Activated naive CD8-positive, alpha-beta T cell treated with anti-CD3 and anti-CD28 coated beads, Interleukin-2, amount 50 U/mL, for 16 hours (primary cell): ENCODE data around the gene NUP107.

Source experiments
- DNase-seq: peaks from one replicate; pipeline ENCODE4 v3.0.0-alpha.2; 2020; ENCODE audit warnings: low read depth, low spot score

Gene NUP107

DNA sequence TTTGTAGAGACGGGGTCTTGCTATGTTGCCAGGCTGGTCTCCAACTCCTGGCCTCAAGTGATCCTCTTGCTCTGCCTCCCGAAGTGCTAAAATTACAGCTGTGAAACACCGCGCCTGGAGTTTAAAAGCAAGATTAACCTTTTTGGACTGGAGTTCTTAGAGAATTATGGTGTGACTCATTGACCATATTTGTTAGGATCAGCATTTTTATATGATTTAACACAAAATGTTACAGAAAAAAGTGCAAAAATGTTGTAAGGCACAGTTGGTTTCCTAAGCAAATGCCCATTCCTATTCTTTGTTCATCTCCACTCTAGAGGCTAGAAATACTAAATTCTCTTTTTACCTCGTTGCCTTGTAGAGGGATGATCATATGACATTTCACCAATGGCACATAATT is 86.8 kb downstream of the NUP107 start:
- DNase-seq: no peak

DNA sequence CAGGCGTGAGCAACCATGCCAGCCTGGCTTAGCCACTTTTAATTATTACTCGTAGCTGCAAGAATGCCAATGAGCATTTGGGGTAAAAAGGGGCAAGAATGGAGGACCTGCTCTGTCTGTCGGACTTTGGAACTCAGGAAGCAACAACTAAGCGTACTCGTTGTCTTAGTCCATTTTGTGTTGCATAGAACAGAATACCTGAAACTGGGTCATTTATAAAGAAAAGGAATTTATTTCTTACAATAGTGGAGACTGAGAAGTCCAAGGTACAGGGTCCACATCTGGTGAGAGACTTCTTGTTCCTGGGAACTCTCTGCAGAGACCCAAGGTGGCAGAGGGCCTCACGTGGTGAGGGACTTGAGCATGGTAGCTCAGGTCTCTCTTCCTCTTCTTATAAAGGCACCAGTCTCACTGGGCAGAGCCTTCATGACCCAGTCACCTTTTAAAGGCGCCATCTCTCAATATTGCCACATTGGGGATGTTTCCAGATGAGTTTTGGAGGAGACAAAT is 88.4 kb downstream of the NUP107 start:
- DNase-seq: no peak

DNA sequence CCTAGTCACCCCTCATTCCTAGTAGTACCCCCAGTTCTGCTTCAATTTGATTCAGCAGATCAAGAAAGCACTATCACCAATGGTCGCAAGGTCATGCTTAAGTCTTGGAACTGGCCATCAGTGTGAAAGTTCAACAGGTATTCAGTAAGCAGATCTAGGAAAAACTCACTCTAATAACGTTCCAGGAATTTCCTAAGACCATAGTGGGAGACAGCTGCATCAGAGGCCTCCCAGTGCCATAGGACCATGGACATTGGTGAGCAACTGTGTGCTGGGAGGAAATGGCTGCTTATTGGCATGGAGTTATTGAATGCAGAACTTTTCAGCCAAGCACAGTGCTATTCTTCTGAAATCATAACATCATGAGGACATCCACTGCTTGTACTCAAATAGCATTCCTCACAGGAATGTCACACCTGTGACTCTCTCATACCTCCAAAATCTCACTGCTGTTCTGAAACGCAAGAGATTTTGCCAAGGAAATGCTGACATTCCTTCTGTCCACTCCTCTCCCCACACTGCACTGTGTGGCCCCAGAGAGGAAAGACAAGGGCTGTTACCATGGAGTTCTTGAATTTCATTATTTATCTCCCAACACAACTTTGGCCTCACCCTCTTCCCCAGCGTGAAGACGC is 90.3 kb downstream of the NUP107 start:
- DNase-seq: no peak

DNA sequence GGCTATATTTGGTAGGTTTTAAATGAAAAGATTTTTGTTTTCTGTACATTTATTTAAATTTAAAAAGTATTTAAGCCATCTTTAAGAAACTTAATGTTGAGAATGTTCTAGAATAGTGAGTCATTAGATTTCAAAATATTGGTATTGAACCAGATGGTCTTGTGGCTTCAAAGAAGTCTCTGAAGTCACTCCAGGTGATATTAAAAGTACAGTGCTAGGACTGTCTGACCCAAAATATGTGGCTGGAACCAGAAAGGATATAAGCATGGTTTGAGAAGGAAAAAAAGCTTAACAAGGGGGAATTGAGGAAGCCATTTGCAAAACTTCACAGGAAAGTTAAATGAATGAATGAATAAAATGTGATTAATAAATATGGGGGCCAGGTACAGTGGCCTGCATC is 92.5 kb downstream of the NUP107 start:
- DNase-seq: no peak

DNA sequence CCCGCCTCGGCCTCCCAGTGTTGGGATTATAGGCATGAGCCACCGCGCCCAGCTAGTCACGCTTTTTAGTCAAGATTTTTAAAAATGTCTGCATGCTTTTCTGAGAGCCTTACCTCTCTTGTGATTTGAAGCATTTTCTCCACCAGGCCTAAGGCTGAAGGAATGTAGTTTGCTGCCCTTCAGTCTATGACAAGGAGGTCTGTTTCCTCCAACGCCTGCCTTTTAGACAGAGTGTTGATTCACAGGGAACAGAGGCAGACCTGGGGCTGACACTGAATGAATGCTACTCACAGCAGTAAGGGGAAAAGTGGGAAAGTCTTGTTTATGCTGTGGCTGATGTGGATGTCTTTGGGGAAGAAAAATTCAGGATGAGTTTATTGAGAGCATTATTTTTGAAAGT is 94.0 kb downstream of the NUP107 start:
- DNase-seq: no peak

DNA sequence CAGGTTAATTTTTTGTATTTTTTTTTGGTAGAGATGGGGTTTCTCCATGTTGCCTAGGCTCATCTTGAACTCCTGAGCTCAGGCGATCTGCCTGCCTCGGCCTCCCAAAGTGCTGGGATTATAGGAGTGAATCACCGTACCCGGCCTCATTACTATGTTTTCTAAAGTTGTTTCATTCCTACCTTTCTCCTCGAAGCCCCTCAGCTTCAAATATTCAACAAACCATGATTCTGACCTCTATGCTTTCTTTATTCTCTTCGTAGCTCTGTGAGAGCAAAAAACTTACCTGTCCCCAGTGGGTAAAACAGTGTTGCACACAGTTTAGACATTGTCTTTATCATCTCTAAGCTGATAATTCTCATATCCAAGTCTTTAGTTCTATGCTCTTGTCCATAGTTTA is 95.0 kb downstream of the NUP107 start:
- no peak for DNase-seq

DNA sequence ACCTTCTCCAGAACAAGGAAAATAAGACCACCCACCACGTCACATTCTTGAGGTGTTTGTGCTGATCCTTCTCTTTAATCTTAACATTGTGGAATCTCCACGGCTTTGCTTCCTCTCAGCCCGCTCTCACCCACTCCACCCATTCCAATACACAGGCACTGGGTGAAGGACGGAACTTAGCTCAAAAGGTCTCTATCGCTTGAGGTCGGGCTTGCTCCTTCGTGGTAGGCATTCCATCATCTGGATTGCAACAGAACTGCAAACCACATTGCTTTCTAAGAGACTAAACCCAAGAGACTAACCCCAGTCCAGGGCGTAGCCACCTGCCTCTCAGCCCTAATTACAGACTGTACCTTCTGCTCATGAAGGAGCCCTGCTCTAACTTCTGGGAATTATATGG is 97.2 kb downstream of the NUP107 start:
- DNase-seq: no peak

DNA sequence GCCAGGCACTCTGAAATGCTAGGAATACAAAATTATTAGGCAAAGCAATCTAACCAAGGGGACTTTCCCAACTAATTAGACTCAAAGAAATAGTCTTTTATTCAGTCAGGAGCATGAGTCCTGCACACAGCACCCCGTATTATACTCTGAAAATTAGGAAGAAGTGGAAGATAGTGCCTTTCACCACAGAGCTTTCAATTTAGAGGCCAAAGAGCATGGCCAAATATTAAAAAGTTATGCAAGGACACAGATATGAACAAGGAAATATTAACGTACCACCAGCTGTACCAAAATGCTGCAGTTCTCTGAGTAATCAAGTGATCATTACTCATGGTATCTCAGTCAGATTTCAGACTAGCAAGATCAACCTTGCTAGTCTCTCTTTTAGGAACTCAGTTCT is 98.6 kb downstream of the NUP107 start:
- no peak for DNase-seq

DNA sequence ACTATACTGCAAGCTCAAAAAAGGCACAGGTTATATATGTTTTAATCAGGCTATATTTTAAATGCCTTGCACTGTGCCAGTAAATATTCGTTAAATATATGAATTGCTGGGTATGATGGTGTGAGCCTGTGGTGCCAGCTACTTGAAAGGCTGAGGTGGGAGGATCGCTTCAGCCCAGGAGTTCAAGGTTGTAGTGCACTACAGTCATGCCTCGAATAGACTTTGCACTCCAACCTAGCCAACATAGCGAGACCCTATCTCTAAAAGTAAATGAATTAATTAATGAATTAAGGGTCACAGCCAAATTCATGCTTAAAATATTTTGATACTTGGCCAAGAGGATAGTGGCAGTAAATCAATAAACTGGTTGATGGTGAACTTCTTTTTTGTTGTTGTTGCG is 99.0 kb downstream of the NUP107 start:
- DNase-seq: no peak

DNA sequence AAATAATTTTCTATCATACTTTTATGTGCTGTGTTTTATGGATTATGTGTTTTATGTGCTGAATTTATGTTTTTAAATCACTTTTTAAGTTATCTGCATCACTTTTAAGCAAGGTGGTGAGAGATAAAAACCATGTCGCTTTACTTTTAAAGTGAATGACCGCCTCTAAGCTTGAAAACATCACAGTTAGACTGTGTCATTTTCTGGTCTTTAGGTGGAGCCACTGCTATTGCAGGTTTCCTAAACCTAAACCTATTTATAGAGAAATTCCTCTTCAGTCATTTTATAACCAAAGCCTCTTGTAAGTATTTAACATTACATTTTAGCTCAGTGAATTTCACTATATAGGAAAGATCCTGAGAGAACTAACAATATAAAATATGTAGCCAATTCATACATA is 100.2 kb downstream of the NUP107 start:
- no peak for DNase-seq

DNA sequence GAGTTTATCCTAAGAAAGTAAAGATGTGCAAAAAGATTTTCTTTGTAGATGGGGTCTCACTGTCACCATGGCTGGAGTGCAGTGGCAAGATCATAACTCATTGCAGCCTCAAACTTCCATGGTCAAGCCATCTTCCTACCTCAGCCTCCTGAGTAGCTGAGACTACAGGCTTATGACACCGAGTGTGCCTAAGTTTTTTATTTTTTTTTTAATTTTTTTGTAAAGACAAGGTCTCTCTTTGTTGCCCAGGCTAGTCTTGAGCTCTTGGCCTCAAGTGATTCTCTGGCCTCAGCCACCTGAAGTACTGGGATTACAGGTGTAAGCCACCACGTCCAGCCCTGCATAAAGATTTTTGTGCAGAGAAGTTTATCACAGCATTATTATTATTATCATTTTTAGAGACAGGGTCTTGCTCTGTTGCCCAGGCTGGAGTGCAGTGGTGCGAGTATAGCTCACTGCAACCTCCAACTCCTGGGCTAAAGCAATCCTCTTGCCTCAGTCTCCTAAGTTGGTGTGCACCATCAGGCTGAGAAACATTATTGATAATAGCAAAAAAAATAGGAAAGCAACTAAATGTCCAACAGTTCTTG is 101.9 kb downstream of the NUP107 start:
- DNase-seq: no peak

DNA sequence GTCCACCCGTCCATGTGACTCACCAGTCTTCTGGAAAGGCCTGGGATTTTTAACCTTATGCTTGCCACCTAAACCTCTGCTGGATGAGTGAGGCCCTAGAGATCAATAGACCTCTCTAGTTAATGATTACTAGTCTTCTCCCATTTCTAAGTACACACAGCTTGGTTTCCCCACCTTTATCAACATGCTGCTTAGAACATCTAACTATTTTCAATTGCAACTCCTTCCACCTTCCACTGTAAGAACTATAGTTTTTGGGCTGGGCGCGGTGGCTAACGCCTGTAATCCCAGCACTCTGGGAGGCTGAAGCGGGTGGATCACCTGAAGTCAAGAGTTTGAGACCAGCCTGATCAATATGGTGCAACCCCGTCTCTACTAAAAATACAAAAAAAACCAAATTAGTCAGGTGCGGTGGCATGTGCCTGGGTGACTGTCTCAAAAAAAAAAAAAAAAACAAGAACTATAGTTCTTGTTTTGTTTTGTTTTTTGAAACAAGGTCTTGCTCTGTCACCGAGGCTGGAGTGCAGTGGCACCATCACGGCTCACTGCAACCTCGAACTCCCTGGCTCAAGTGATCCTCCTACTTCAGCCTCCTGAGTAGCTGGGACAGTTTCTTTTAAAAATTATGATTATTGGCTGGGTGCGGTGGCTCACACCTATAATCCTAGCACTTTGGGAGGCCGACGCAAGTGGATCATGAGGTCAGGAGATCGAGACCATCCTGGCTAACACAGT is 102.5 kb downstream of the NUP107 start:
- DNase-seq: no peak

DNA sequence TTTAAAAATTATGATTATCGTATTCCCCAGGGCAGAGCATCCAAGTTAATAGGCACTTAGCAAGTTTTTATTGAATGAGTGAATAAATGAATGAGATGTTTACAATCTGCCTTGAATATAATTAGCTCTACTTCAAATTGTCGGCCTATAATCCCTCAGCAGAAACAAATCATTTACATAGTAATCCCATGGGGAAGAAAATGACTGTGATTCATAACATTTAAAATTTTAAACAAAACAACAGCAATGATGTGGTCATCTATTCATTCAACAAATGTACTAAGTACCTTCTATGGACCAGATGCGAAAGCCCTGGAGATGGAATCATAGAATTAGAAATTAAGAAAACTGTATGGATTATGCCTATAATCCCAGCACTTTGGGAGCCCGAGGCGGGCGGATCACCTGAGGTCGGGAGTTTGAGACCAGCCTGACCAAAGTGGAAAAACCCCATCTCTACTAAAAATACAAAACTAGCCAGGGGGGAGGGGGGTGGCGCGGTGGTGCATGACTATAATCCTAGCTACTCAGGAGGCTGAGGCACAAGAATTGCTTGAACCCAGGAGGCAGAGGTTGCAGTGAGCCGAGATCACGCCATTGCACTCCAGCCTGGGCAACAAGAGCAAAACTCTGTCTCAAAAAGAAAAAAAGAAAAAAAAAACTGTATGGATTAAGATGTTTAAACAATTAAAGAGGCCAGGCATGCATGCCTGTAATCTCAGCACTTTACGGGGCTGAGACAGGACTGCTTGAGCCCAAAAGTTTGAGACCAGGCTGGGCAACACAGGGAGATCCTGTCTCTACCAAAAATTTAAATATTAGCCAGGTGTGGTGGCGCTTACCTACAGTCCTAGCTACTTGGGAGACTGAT is 103.5 kb downstream of the NUP107 start:
- no peak for DNase-seq

DNA sequence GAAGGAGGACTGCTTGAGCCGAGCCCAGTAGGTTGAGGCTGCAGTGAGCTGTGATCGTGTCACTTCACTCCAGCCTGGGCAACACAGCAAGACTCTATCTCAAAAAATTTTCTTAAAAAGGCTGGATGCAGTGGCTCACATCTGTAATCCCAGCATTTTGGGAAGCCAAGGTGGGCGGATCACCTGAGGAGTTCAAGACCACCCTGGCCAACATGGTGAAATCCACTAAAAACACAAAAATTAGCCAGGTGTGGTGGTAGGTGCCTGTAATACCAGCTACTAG is 104.1 kb downstream of the NUP107 start:
- no peak for DNase-seq

DNA sequence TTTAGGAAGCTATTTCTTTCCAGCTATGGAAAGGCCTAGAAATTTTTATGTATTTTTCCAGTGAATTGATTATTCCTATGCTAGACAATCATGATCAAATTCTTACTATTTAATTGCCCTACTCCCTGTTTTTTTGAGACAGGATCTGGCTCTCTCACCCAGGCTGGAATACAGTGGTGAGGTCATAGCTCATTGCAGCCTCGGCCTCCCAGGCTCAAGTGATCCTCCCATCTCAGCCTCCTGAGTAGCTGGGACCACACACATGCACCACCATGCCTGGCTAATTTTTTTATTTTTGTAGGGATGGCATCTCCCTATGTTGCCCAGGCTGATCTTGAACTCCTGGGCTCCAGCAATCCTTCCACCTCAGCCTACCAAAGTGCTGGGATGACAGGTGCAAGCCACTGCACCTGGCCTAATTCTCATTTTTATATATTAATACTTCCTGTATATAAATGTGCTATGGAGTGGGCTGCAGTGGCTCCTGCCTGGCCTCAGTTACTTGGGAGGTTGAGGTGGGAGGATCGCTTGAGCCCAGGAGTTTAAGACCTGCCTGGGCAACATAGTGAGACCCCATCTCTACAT is 105.2 kb downstream of the NUP107 start:
- DNase-seq: no peak

DNA sequence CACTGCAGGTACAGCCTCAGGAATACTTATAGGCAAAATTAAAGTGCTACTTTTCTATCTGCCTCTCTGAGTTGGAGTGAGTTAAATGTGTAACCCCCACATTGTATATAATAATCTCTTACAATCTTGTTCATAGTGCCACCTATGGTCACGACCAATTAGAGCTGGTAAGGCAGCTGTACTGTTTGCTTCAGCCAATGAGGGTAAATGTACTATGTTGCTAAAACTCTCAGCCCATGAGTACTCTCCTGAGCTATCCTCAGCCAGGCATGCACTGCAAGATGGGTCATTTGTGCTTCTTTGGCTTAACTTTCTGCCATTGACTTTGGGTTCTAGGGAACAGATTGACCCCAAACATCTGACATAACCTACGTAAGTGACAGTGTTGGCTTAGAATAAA is 106.2 kb downstream of the NUP107 start:
- DNase-seq: no peak

DNA sequence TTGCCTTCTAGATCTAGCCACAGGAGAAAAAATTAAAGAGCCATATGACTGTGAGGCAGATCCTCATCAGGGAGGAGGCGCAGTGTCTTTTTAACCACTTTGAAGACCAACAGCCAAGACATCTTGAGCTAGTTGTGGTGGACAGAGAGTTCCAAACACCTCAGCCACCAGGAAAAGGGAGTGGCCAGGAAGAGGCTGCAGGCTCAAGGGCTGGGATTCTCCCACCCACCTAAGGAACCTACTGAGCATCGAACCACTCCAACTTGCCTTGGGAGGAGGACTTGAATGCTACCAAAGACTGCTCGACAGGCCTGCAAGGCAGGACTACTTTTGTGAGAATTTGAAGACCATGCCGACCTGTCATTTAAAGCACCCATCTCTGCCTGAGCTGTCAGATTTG is 106.7 kb downstream of the NUP107 start:
- DNase-seq: no peak

DNA sequence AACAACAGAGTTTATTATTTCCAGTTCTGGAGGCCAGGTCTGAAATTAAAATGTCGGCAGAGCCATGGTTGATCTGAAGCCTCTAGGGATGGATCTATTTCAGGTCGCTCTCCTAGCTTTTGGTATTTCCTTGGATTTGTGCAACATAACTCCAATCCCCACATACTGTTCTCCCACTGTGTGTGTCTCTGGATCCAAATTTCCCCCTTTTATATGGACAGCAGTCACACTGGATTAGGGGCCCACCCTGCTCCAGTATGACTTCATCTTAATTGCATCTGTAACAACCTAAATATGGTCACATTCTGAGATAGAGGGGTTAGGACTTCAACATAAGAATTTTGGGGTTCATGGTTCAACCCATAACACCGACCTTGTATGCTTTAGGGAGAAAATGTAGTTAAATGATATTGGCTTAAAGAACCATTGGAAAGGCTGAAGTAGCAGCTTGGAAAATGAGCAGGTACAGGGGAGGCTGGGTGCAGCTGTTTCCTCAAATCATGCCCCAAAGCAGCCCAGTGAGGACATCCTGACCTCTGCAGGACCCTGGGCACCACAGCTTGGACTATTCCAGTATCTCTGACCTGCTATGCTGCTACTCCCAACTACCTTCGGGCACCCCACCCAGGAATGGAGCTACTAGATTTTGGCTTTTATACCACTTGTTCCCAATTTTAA is 107.3 kb downstream of the NUP107 start:
- DNase-seq: no peak

DNA sequence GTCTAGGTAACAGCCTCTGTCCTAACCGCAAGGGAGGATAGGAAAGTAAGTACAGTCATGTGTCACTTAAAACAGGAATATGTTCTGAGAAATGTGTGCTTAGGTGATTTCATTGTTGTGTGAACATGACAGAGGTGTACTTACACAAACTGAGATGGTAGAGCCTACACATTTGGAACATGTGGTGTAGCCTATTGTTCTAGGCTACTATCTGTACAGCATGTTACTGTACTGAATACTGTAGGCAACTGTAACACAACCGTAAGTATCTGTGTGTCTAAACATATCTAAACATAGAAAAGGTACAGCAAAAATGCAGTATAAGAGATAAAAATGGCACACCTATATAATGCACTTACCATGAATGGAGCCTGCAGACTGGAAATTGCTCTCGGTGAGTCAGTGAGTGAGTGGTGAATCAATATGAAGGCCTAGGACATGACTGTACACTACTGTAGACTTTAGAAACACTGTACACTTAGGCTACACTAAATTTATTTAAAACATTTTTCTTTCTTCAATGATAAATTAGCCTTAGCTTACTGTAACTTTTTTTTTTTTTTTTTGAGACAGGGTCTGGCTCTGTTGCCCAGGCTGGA is 108.0 kb downstream of the NUP107 start:
- no peak for DNase-seq
